ENCODE measurements around the gene CLDND2.

The CLDND2 gene

GRCh38 chr19:51339687-51340656, 28.8 kb downstream of the CLDND2 start (continued):
- TF ChIP-seq, protein P1, sequence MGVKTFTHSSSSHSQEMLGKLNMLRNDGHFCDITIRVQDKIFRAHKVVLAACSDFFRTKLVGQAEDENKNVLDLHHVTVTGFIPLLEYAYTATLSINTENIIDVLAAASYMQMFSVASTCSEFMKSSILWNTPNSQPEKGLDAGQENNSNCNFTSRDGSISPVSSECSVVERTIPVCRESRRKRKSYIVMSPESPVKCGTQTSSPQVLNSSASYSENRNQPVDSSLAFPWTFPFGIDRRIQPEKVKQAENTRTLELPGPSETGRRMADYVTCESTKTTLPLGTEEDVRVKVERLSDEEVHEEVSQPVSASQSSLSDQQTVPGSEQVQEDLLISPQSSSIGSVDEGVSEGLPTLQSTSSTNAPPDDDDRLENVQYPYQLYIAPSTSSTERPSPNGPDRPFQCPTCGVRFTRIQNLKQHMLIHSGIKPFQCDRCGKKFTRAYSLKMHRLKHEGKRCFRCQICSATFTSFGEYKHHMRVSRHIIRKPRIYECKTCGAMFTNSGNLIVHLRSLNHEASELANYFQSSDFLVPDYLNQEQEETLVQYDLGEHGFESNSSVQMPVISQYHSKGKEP (tag by site-specific recombination; IDR thresholded peaks at IDR 0.05), result no peak
- TF ChIP-seq ZNF391 (tag by site-specific recombination; IDR thresholded peaks at IDR 0.05; ENCODE audit: borderline replicate concordance, low read depth), result no peak
- TF ChIP-seq ZNF221 (tag by site-specific recombination; IDR thresholded peaks at IDR 0.05; ENCODE audit: borderline replicate concordance), result no peak
- TF ChIP-seq IKZF3 (tag by site-specific recombination; IDR thresholded peaks at IDR 0.05), result 0 out of 2 replicates have a peak, but pooled peaks have one; percentile 18
- TF ChIP-seq WT1 (tag by site-specific recombination; IDR thresholded peaks at IDR 0.05), result no peak
- TF ChIP-seq ZNF76 (tag by site-specific recombination; IDR thresholded peaks at IDR 0.05; ENCODE audit: borderline replicate concordance, low read depth), result no peak; the same call in 1 of the 2 replicates
- TF ChIP-seq, protein P2, sequence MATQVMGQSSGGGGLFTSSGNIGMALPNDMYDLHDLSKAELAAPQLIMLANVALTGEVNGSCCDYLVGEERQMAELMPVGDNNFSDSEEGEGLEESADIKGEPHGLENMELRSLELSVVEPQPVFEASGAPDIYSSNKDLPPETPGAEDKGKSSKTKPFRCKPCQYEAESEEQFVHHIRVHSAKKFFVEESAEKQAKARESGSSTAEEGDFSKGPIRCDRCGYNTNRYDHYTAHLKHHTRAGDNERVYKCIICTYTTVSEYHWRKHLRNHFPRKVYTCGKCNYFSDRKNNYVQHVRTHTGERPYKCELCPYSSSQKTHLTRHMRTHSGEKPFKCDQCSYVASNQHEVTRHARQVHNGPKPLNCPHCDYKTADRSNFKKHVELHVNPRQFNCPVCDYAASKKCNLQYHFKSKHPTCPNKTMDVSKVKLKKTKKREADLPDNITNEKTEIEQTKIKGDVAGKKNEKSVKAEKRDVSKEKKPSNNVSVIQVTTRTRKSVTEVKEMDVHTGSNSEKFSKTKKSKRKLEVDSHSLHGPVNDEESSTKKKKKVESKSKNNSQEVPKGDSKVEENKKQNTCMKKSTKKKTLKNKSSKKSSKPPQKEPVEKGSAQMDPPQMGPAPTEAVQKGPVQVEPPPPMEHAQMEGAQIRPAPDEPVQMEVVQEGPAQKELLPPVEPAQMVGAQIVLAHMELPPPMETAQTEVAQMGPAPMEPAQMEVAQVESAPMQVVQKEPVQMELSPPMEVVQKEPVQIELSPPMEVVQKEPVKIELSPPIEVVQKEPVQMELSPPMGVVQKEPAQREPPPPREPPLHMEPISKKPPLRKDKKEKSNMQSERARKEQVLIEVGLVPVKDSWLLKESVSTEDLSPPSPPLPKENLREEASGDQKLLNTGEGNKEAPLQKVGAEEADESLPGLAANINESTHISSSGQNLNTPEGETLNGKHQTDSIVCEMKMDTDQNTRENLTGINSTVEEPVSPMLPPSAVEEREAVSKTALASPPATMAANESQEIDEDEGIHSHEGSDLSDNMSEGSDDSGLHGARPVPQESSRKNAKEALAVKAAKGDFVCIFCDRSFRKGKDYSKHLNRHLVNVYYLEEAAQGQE (tag by site-specific recombination; IDR thresholded peaks at IDR 0.05), result no peak
- no peak for TF ChIP-seq ZNF302 (tag by site-specific recombination; IDR thresholded peaks at IDR 0.05; ENCODE audit: low read depth)
- no peak for TF ChIP-seq ZNF140 (tag by site-specific recombination; IDR thresholded peaks at IDR 0.05)
- TF ChIP-seq KLF9 (tag by site-specific recombination; IDR thresholded peaks at IDR 0.05; ENCODE audit: low read depth), result peak; percentile 88
- TF ChIP-seq SP3 (tag by site-specific recombination; IDR thresholded peaks at IDR 0.05), result peak; percentile 93
- no peak for TF ChIP-seq ZNF366 (tag by site-specific recombination; conservative IDR thresholded peaks at IDR 0.05)
- no peak for TF ChIP-seq ZNF549 (tag by site-specific recombination; IDR thresholded peaks at IDR 0.05)
- no peak for TF ChIP-seq SCRT1 (tag by site-specific recombination; IDR thresholded peaks at IDR 0.05; ENCODE audit: borderline replicate concordance)
- TF ChIP-seq ZNF37A (tag by site-specific recombination; IDR thresholded peaks at IDR 0.05), result no peak
- TF ChIP-seq, protein P3, sequence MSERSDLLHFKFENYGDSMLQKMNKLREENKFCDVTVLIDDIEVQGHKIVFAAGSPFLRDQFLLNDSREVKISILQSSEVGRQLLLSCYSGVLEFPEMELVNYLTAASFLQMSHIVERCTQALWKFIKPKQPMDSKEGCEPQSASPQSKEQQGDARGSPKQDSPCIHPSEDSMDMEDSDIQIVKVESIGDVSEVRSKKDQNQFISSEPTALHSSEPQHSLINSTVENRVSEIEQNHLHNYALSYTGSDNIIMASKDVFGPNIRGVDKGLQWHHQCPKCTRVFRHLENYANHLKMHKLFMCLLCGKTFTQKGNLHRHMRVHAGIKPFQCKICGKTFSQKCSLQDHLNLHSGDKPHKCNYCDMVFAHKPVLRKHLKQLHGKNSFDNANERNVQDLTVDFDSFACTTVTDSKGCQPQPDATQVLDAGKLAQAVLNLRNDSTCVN (tag by site-specific recombination; optimal IDR thresholded peaks at IDR 0.05), result peak; percentile 65
- TF ChIP-seq ZNF561 (tag by site-specific recombination; IDR thresholded peaks at IDR 0.05; ENCODE audit: borderline replicate concordance), result 0 out of 2 replicates have a peak, but pooled peaks have one; percentile 21
- TF ChIP-seq ZFP37 (tag by site-specific recombination; IDR thresholded peaks at IDR 0.05), result no peak
- TF ChIP-seq GLIS2 (tag by site-specific recombination; IDR thresholded peaks at IDR 0.05), result peak; percentile 28; the same call in 1 of the 2 replicates
- 0 out of 2 replicates have a peak, but pooled peaks have one; percentile 27 for TF ChIP-seq ZBTB20 (tag by site-specific recombination; IDR thresholded peaks at IDR 0.05)
- no peak for TF ChIP-seq ZNF394 (tag by site-specific recombination; IDR thresholded peaks at IDR 0.05; ENCODE audit: borderline replicate concordance)
- no peak for TF ChIP-seq ZNF529 (tag by site-specific recombination; IDR thresholded peaks at IDR 0.05; ENCODE audit: insufficient replicate concordance)
- TF ChIP-seq ZBTB10 (tag by site-specific recombination; IDR thresholded peaks at IDR 0.05), result no peak
- TF ChIP-seq, protein P4, sequence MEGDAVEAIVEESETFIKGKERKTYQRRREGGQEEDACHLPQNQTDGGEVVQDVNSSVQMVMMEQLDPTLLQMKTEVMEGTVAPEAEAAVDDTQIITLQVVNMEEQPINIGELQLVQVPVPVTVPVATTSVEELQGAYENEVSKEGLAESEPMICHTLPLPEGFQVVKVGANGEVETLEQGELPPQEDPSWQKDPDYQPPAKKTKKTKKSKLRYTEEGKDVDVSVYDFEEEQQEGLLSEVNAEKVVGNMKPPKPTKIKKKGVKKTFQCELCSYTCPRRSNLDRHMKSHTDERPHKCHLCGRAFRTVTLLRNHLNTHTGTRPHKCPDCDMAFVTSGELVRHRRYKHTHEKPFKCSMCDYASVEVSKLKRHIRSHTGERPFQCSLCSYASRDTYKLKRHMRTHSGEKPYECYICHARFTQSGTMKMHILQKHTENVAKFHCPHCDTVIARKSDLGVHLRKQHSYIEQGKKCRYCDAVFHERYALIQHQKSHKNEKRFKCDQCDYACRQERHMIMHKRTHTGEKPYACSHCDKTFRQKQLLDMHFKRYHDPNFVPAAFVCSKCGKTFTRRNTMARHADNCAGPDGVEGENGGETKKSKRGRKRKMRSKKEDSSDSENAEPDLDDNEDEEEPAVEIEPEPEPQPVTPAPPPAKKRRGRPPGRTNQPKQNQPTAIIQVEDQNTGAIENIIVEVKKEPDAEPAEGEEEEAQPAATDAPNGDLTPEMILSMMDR (tag by site-specific recombination; IDR thresholded peaks at IDR 0.05), result peak; percentile 35; the same call in 1 of the 2 replicates
- peak; percentile 90 for TF ChIP-seq SP2 (tag by site-specific recombination; IDR thresholded peaks at IDR 0.05)
- TF ChIP-seq ZNF843 (tag by site-specific recombination; IDR thresholded peaks at IDR 0.05), result 0 out of 2 replicates have a peak, but pooled peaks have one; percentile 2
- TF ChIP-seq ZNF16 (tag by site-specific recombination; IDR thresholded peaks at IDR 0.05; ENCODE audit: low read depth), result no peak
- TF ChIP-seq KLF10 (tag by site-specific recombination; IDR thresholded peaks at IDR 0.05), result no peak; the same call in 1 of the 2 replicates
